ENCODE data around the gene GADD45B. TPM values are rescaled to one million over a fixed set of nuclear protein-coding genes. Genes with fewer than 3 reads are reported as not detected.
"Not testable (repeated sequence)": the region's sequence is repeated elsewhere in the genome, so short reads cannot be mapped to it uniquely, and the experiment has no call there.

The GADD45B gene
- total RNA-seq, 6 donors from 2014 or later: 93.2 to 247 (median 139) TPM

- WGBS, 2 donors: 47 to 53% methylated on average over 21 to 23 of the region's 23 CpGs
- DNase-seq (peak in 1 of 2 donors; percentile 42), ATAC-seq (ENCODE audit: low FRiP score in 2 of 2) (peak in 1 of 2 donors; percentile 86)
- no peak for TF ChIP-seq POLR2AphosphoS5 (IDR thresholded peaks at IDR 0.05)
- no peak for TF ChIP-seq POLR2A (IDR thresholded peaks at IDR 0.05)
- TF ChIP-seq EP300 (IDR thresholded peaks at IDR 0.05): no peak
- TF ChIP-seq CTCF (IDR thresholded peaks at IDR 0.05): no peak
- H3K4me1 ChIP-seq: peaks cover 0 to 4% (median 3%) of the 10 kb centered on the region in 4 donors
- no peak overlapping the region for H3K4me3 ChIP-seq
- H3K36me3 ChIP-seq: no peaks in the 10 kb centered on the region
- H3K9me3 ChIP-seq: no peaks in the 10 kb centered on the region
- H3K27me3 ChIP-seq: no peaks in the 10 kb centered on the region
- H3K27ac ChIP-seq: no peak overlapping the region
These were observed 6.6 kb upstream of the GADD45B start for GRCh38 chr19:2469102-2469914.

GRCh38 chr19:2469915-2470200 lies 6.1 kb upstream of the GADD45B start:
- DNase-seq; H3K27ac ChIP-seq; ATAC-seq (ENCODE audit: low FRiP score in 2 of 2); H3K9me3 ChIP-seq; H3K27me3 ChIP-seq; H3K4me3 ChIP-seq; H3K4me1 ChIP-seq; H3K36me3 ChIP-seq: not testable (repeated sequence)
- WGBS, 2 donors: 87 to 88% methylated on average over 8 of the region's 8 CpGs

- Histone ChIP-seq H3K4me3 (peak overlapping the region; percentile 48 to 98 (median 72)), H3K36me3 (peaks cover 0 to 19% (median 11%) of the 10 kb centered on the region in 4 donors), H3K27ac (peak overlapping the region; percentile 90 to 95 (median 92)), H3K27me3 (no peaks in the 10 kb centered on the region), H3K4me1 (peaks cover 9 to 32% (median 27%) of the 10 kb centered on the region in 4 donors), H3K9me3 (no peaks in the 10 kb centered on the region)
- TF ChIP-seq CTCF (IDR thresholded peaks at IDR 0.05) (peak; percentile 93 to 99 (median 99)), EP300 (IDR thresholded peaks at IDR 0.05) (peak in 3 of 4 donors; percentile 47 to 79 (median 70)), POLR2AphosphoS5 (IDR thresholded peaks at IDR 0.05) (peak; percentile 69 to 81), POLR2A (IDR thresholded peaks at IDR 0.05) (peak in 1 of 4 donors; percentile 17)
- 10 to 20% methylated on average over 21 to 41 of the region's 60 CpGs for WGBS, 2 donors
- DNase-seq: peak; percentile 86 to 97
- ATAC-seq (ENCODE audit: low FRiP score in 2 of 2): peak; percentile 72 to 83
These were observed 1.5 kb upstream of the GADD45B start for GRCh38 chr19:2474232-2475017.

- Histone ChIP-seq H3K27me3 (no peaks in the 10 kb centered on the region), H3K27ac (peak overlapping the region; percentile 90 to 95 (median 92)), H3K4me3 (peak overlapping the region; percentile 48 to 98 (median 72)), H3K36me3 (peaks cover 0 to 19% (median 11%) of the 10 kb centered on the region in 4 donors), H3K9me3 (no peaks in the 10 kb centered on the region), H3K4me1 (peaks cover 13 to 36% (median 30%) of the 10 kb centered on the region in 4 donors)
- ATAC-seq (ENCODE audit: low FRiP score in 2 of 2) (peak; percentile 25 to 38), DNase-seq (peak; percentile 67 to 93)
- TF ChIP-seq CTCF (IDR thresholded peaks at IDR 0.05) (peak in 1 of 6 experiments; percentile 7), POLR2AphosphoS5 (IDR thresholded peaks at IDR 0.05) (no peak), EP300 (IDR thresholded peaks at IDR 0.05) (no peak), POLR2A (IDR thresholded peaks at IDR 0.05) (peak in 1 of 4 donors; percentile 14)
- WGBS, 2 donors: 0% methylated on average over 17 to 33 of the region's 45 CpGs
These were observed 767 bp upstream of the GADD45B start for GRCh38 chr19:2475018-2475701.
